ENCODE results near the gene SLC25A13. TPM values are rescaled to one million over a fixed set of nuclear protein-coding genes. Genes with fewer than 3 reads are reported as not detected.
A peak's percentile ranks its signal among the peaks of the same experiment; 100 is the strongest.
"Not testable (repeated sequence)": the region's sequence is repeated elsewhere in the genome, so short reads cannot be mapped to it uniquely, and the experiment has no call there.

Gene SLC25A13, protein sequence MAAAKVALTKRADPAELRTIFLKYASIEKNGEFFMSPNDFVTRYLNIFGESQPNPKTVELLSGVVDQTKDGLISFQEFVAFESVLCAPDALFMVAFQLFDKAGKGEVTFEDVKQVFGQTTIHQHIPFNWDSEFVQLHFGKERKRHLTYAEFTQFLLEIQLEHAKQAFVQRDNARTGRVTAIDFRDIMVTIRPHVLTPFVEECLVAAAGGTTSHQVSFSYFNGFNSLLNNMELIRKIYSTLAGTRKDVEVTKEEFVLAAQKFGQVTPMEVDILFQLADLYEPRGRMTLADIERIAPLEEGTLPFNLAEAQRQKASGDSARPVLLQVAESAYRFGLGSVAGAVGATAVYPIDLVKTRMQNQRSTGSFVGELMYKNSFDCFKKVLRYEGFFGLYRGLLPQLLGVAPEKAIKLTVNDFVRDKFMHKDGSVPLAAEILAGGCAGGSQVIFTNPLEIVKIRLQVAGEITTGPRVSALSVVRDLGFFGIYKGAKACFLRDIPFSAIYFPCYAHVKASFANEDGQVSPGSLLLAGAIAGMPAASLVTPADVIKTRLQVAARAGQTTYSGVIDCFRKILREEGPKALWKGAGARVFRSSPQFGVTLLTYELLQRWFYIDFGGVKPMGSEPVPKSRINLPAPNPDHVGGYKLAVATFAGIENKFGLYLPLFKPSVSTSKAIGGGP
- total RNA-seq (10 to 100 TPM; 10.8 to 13.8 TPM), polyA plus RNA-seq (9.7 TPM)

DNA sequence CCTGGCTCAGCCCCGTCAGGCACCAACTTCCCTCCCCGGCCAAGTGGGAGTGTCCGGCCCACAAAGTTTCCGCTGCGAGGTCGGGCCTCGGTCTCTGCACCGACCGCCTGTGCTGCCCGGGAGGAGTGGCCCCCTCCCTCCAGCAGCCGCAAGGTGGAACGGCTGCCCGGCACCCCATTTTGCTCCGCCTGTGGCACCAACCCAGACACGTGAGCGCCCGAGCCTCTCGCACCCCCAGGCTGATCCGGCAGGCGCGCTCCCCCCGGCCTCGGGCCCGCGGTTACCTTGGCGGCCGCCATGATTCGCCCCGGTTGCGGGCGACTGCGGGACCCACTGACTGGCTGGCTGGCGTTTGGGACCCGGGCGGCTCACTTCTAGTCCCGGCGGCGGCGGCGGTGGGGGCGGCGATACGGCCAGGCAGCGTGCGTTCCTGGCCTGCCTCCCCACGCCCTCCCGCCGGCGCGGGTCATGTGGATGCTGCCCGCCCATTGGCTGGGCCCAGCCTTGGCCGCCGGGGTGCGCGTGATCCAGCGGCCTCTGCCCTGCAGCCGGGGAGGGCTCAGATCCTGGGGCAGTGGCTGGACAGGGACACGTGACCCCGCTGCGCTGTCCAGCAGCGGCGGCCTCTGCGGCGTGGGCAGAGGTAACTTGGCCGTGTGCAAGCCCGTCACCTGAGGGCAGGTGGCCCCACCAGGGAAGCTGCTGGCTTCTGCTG lies at the start of gene SLC25A13:
SLC25A13 (minus strand) TSS at position 441 of the 715 bp plus-strand sequence; CDS start at position 299, 142 bp downstream.
- Mint-ChIP-seq H3K36me3 (peaks cover 0 to 5% (median 0%) of the 10 kb centered on the region in 3 donors), H3K27ac (peak within 1 kb of the TSS; percentile 77 to 99 (median 93)), H3K9me3 (no peaks in the 10 kb centered on the region), H3K4me1 (peaks cover 22 to 39% (median 31%) of the 10 kb centered on the region in 3 donors), H3K4me3 (peak within 1 kb of the TSS; percentile 87 to 97 (median 92)), H3K27me3 (no peaks in the 10 kb centered on the region)
- CTCF ChIA-PET = no interaction called here
- H3K36me3 ChIP-seq (ENCODE audit: insufficient read depth, low read length) = no peaks in the 10 kb centered on the region
- H3K4me3 ChIP-seq (ENCODE audit: low read length) = peak within 1 kb of the TSS; percentile 81
- peak within 1 kb of the TSS; percentile 78 for H3K27ac ChIP-seq (ENCODE audit: low read depth, low read length)
- peaks cover 10% of the 10 kb centered on the region for H3K4me1 ChIP-seq (ENCODE audit: insufficient read depth, low read length)
- no peaks in the 10 kb centered on the region for H3K9me3 ChIP-seq (ENCODE audit: low read length)
- H3K27me3 ChIP-seq (ENCODE audit: insufficient read depth, low read length, poor library complexity, severe bottlenecking) = no peaks in the 10 kb centered on the region
- DNase-seq = peak; percentile 41 to 72 (median 60)
- POLR2A ChIA-PET = interaction anchor here (1.1 kb wide), 1 partner anchor 36 kb away, joined by 3 read pairs; no protein-coding TSS in a partner anchor

DNA sequence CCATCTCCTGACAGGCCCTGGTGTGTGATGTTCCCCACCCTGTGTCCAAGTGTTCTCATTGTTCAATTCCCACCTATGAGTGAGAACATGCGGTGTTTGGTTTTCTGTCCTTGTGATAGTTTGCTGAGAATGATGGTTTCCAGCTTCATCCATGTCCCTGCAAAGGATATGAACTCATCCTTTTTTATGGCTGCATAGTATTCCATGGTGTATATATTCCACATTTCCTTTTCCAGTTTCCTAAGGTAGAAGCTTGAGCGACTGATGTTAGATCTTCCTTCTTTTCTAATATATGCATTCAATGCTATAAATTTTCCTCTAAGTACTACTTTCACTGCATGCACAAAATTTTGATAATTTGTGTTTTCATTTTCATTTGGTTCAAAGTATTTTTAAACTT lies 44.0 kb upstream of the SLC25A13 start:
- H3K27ac Mint-ChIP-seq, H3K36me3 Mint-ChIP-seq, CTCF ChIA-PET: not testable (repeated sequence)

DNA sequence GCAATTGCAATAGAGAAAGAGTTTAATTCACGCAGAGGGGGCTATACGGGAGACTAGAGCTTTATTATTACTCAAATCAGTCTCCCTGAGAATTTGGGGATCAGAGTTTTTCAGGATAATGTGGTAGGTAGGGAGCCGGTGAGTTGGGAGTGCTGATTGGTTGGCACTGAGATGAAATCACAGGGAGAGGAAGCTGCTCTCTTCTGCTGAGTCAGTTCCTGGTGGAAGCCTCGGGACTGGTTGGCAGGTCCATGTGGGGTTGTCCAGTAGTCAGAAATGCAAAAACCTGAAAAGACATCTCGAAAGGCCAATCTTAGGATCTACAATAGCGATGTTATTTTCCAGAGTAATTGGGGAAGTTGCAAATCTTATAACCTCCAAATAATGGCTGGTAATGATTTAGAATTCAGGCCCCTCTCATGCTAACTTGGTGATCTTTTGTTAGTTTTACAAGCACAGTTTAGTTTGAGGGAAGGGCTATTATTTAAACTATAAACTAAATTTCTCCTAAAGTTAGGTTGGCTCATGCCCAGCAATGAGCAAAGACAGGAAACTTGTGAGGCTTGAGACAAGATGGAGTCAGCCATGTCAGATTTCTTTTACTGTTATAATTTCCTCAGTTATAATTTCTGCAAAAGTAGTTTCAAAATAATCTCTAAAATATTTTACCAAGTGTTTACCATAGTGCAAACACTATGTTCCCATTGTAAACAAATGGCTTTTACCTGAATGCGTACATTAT lies 39.4 kb upstream of the SLC25A13 start:
- no peak for DNase-seq
- POLR2A ChIA-PET = no interaction called here
- H3K27ac ChIP-seq (ENCODE audit: low read depth, low read length) = no peak overlapping the region
- no peak overlapping the region for H3K4me3 ChIP-seq (ENCODE audit: low read length)
- Mint-ChIP-seq H3K27me3 (peaks cover 9 to 10% of the 10 kb centered on the region in 2 donors), H3K4me1 (no peaks in the 10 kb centered on the region), H3K9me3 (peaks cover 0 to 5% (median 3%) of the 10 kb centered on the region in 5 donors), H3K4me3 (no peak overlapping the region), H3K27ac (no peak overlapping the region), H3K36me3 (peaks cover 0 to 4% (median 0%) of the 10 kb centered on the region in 3 donors)
- CTCF ChIA-PET = no interaction called here
- no peaks in the 10 kb centered on the region for H3K36me3 ChIP-seq (ENCODE audit: insufficient read depth, low read length)
- H3K27me3 ChIP-seq (ENCODE audit: insufficient read depth, low read length, poor library complexity, severe bottlenecking) = no peaks in the 10 kb centered on the region
- H3K9me3 ChIP-seq (ENCODE audit: low read length) = no peaks in the 10 kb centered on the region
- H3K4me1 ChIP-seq (ENCODE audit: insufficient read depth, low read length) = no peaks in the 10 kb centered on the region

More for the DNA sequence above, 44.0 kb upstream of the SLC25A13 start:
- H3K4me3 ChIP-seq (ENCODE audit: low read length); POLR2A ChIA-PET; DNase-seq; H3K4me3 Mint-ChIP-seq; H3K9me3 ChIP-seq (ENCODE audit: low read length); H3K36me3 ChIP-seq (ENCODE audit: insufficient read depth, low read length); H3K27me3 ChIP-seq (ENCODE audit: insufficient read depth, low read length, poor library complexity, severe bottlenecking); H3K4me1 ChIP-seq (ENCODE audit: insufficient read depth, low read length); H3K27ac ChIP-seq (ENCODE audit: low read depth, low read length); H3K4me1 Mint-ChIP-seq: not testable (repeated sequence)
- Mint-ChIP-seq H3K27me3 (peaks cover 4 to 20% of the 10 kb centered on the region in 2 donors), H3K9me3 (peaks cover 0 to 11% (median 8%) of the 10 kb centered on the region in 5 donors)

DNA sequence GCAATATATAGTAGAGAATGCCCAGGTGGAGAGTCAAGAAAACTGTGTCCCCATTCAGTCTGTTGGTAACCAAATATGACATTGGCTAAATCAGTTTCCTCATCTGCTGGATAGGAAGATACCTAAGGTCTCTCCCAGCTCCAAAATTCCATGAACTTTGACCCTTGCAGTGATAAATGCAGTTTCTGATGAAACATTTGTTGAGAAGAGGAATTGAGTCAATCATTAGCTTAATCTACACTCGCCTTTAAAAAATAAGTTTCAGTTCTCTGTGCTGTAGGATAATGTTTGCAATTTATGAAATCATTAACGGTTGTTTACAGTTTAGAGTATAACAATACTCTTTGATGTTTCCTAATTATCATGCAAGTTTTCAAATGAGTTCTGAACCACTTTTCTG lies 38.0 kb upstream of the SLC25A13 start:
- H3K9me3 Mint-ChIP-seq = no peaks in the 10 kb centered on the region
- no peaks in the 10 kb centered on the region for H3K4me1 ChIP-seq (ENCODE audit: insufficient read depth, low read length)
- ChIA-PET POLR2A (no interaction called here), CTCF (no interaction called here)
- no peak for DNase-seq
- H3K27me3 ChIP-seq (ENCODE audit: insufficient read depth, low read length, poor library complexity, severe bottlenecking) = no peaks in the 10 kb centered on the region
- no peak overlapping the region for H3K27ac Mint-ChIP-seq
- no peak overlapping the region for H3K27ac ChIP-seq (ENCODE audit: low read depth, low read length)
- H3K36me3 Mint-ChIP-seq = no peaks in the 10 kb centered on the region
- no peaks in the 10 kb centered on the region for H3K9me3 ChIP-seq (ENCODE audit: low read length)
- no peak overlapping the region for H3K4me3 ChIP-seq (ENCODE audit: low read length)
- H3K36me3 ChIP-seq (ENCODE audit: insufficient read depth, low read length) = no peaks in the 10 kb centered on the region
- H3K27me3 Mint-ChIP-seq = peaks cover 6 to 9% of the 10 kb centered on the region in 2 donors
- no peak overlapping the region for H3K4me3 Mint-ChIP-seq
- H3K4me1 Mint-ChIP-seq = no peaks in the 10 kb centered on the region

DNA sequence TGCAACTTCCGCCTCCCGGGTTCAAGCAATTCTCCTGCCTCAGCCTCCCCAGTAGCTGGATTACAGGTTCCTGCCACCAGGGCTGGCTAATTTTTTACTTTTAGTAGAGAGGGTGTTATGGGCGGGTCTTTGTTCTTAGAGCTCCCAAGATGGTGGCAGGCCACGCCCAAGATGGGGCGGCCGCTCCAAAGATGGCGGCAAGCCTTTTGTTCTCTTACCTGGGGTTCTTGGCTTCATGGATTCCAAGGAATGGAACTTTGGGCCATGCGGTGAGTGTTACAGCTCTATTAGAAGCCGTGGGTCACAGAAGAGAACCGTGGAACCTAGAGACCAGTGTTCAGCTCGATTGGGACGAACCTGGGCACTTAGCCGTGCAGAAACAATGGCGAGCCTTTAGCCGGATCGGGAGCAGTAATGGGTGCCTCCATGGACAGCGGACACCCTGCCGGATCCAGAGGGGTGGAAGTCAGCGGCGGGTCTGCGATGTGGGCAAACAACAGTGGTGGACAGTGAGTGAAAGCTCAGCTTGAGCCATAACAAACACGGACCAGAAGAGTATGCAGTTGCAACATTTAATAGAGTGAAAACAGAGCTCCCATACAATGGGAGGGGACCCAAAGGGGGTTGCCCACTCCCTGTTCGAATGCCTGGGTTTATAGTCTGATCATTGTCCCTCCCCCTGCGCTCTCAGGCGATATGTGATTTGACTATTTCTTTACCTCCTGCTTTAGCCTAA lies 36.5 kb upstream of the SLC25A13 start:
- H3K27ac Mint-ChIP-seq; H3K9me3 ChIP-seq (ENCODE audit: low read length); H3K4me3 ChIP-seq (ENCODE audit: low read length); H3K4me1 Mint-ChIP-seq; H3K27me3 Mint-ChIP-seq; POLR2A ChIA-PET; H3K4me1 ChIP-seq (ENCODE audit: insufficient read depth, low read length); H3K4me3 Mint-ChIP-seq; H3K27me3 ChIP-seq (ENCODE audit: insufficient read depth, low read length, poor library complexity, severe bottlenecking); H3K36me3 ChIP-seq (ENCODE audit: insufficient read depth, low read length); CTCF ChIA-PET; H3K9me3 Mint-ChIP-seq; DNase-seq; H3K27ac ChIP-seq (ENCODE audit: low read depth, low read length); H3K36me3 Mint-ChIP-seq: not testable (repeated sequence)

DNA sequence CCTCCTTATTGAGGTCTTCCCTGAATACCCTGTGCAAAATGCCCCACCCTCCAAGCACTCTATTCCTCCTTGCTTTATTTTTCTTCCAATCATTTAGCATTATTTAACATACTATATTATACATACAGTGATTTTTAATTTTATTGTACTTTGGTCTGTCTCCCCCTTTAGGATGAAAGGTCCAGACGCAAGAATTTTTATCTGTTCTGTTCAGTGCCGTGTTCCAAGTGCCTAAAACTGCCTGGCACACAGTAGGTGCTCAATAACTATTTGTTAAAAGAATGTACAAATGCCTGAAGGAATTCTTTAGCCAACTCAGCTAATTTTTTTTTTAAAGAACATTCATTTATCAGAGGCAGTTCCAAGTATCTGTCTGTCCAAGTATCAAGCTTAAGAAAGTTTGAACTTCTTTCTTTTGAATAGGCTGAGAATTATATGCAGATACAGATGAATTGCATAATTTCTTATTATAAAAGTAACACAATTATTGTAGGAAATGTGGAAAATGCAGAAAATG lies 34.1 kb upstream of the SLC25A13 start:
- no peak for DNase-seq
- POLR2A ChIA-PET = no interaction called here
- H3K4me3 Mint-ChIP-seq = no peak overlapping the region
- H3K9me3 Mint-ChIP-seq = no peaks in the 10 kb centered on the region
- CTCF ChIA-PET = no interaction called here
- Histone ChIP-seq H3K36me3 (ENCODE audit: insufficient read depth, low read length) (no peaks in the 10 kb centered on the region), H3K27ac (ENCODE audit: low read depth, low read length) (no peak overlapping the region), H3K27me3 (ENCODE audit: insufficient read depth, low read length, poor library complexity, severe bottlenecking) (no peaks in the 10 kb centered on the region), H3K9me3 (ENCODE audit: low read length) (no peaks in the 10 kb centered on the region), H3K4me1 (ENCODE audit: insufficient read depth, low read length) (no peaks in the 10 kb centered on the region), H3K4me3 (ENCODE audit: low read length) (no peak overlapping the region)
- no peak overlapping the region for H3K27ac Mint-ChIP-seq
- no peaks in the 10 kb centered on the region for H3K4me1 Mint-ChIP-seq
- no peaks in the 10 kb centered on the region for H3K36me3 Mint-ChIP-seq
- H3K27me3 Mint-ChIP-seq = peaks cover 6 to 10% of the 10 kb centered on the region in 2 donors

DNA sequence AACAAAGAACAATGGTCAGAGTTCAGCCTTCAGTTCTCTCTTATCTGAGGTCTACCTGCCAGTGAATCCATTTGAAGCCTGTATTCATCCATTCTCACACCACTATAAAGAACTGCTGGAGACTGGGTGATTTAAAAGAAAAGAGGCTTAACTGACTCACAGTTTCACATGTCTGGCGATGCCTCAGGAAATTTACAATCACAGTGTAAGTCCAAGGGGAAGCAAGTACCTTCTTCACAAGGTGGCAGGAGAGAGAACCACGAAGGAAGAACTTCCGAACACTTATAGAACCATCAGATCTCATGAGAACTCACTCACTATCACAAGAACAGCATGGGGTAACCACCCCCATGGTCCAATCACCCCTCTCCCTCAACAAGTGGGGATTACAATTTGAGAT lies 33.0 kb upstream of the SLC25A13 start:
- Histone ChIP-seq H3K4me3 (ENCODE audit: low read length) (no peak overlapping the region), H3K36me3 (ENCODE audit: insufficient read depth, low read length) (no peaks in the 10 kb centered on the region), H3K27ac (ENCODE audit: low read depth, low read length) (no peak overlapping the region), H3K9me3 (ENCODE audit: low read length) (no peaks in the 10 kb centered on the region), H3K4me1 (ENCODE audit: insufficient read depth, low read length) (no peaks in the 10 kb centered on the region), H3K27me3 (ENCODE audit: insufficient read depth, low read length, poor library complexity, severe bottlenecking) (no peaks in the 10 kb centered on the region)
- no peak for DNase-seq
- Mint-ChIP-seq H3K4me3 (no peak overlapping the region), H3K36me3 (no peaks in the 10 kb centered on the region), H3K27me3 (peaks cover 6 to 16% of the 10 kb centered on the region in 2 donors), H3K4me1 (no peaks in the 10 kb centered on the region), H3K9me3 (no peaks in the 10 kb centered on the region), H3K27ac (no peak overlapping the region)
- POLR2A ChIA-PET = no interaction called here
- CTCF ChIA-PET = no interaction called here

All from CD8-positive, alpha-beta memory T cell (primary cell).